Measurements from ENCODE around the gene DCLRE1A.

DNA sequence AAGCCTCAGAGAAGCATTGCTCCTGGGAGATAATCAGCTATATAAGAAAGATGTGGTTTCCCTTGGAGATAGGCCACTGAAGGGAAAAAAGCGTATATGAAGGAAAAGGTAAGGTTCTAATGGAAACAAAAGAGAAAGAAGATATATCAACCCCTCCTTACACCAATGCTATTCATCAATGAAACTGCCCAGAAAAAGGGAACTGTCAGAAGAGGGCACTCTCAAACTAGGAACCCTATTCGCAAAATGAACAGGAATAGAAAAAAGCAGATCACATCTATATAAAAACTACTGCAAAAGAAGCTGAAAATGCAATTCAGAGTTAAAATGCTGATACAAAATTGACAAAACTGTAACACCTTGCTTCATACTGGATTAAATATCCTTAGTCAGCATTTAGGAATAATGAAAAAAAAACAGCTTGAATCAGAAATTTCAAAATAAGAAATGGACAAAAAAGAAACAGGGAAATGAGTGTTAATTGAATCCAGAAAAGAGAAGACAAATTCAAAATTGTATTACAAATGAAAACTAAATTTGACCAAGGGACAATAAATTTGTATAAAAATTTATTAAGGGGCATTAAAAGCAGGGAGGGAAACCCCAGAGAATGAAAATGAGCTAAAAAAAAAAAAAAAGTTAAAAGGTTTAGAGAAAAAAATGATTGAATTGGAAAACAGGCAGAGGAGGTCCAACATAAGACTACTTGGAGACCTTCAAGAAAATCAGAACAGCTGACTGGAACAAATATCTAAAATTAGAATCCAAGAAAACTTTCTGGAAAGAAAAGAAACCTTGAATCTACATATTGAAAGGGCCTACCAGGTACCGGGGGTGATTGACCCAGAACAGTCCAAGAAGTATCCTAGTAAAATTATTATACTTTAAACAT, 18.5 kb upstream of the DCLRE1A start:
- TF ChIP-seq, protein P1, sequence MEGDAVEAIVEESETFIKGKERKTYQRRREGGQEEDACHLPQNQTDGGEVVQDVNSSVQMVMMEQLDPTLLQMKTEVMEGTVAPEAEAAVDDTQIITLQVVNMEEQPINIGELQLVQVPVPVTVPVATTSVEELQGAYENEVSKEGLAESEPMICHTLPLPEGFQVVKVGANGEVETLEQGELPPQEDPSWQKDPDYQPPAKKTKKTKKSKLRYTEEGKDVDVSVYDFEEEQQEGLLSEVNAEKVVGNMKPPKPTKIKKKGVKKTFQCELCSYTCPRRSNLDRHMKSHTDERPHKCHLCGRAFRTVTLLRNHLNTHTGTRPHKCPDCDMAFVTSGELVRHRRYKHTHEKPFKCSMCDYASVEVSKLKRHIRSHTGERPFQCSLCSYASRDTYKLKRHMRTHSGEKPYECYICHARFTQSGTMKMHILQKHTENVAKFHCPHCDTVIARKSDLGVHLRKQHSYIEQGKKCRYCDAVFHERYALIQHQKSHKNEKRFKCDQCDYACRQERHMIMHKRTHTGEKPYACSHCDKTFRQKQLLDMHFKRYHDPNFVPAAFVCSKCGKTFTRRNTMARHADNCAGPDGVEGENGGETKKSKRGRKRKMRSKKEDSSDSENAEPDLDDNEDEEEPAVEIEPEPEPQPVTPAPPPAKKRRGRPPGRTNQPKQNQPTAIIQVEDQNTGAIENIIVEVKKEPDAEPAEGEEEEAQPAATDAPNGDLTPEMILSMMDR (IDR thresholded peaks at IDR 0.05) = peak in 2 of 6 experiments; percentile 7 to 22
- TF ChIP-seq POLR2A (IDR thresholded peaks at IDR 0.05) = no peak

Data from Peyer's patch (tissue), 4 donors.